IMR-90 (cell line): ENCODE results near the gene MDM1.

ENCODE experiments used
- CEBPB ChIP-seq: IDR thresholded peaks from 2 replicates; pipeline ENCODE4 v1.6.1; 2012; ENCODE audit warnings: low read depth, low read length, improper control_type of control experiment
- ELK1 ChIP-seq: fragments of 150-350 bp; IDR thresholded peaks from 2 replicates; pipeline ENCODE4 v1.6.1; 2016; ENCODE audit warnings: low read depth, mild to moderate bottlenecking, low read length, moderate library complexity, borderline replicate concordance
- MXI1 ChIP-seq: IDR thresholded peaks from 2 replicates; pipeline ENCODE4 v1.6.1; 2012; ENCODE audit warnings: low read depth, mild to moderate bottlenecking, low read length, moderate library complexity, borderline replicate concordance
- POLR2A ChIP-seq: IDR thresholded peaks from 2 replicates; pipeline ENCODE4 v1.6.1; 2012; ENCODE audit warnings: mild to moderate bottlenecking, low read depth, low read length
- TF ChIP-seq, protein P1 (sequence below): conservative IDR thresholded peaks from 2 replicates; pipeline ENCODE4 v1.5.1; 2012; ENCODE audit warnings: mild to moderate bottlenecking, low read depth, low read length, improper control_type of control experiment

GRCh38 chr12:68359674-68360073 lies 27.5 kb upstream of the MDM1 start:
- TF ChIP-seq, protein P1, sequence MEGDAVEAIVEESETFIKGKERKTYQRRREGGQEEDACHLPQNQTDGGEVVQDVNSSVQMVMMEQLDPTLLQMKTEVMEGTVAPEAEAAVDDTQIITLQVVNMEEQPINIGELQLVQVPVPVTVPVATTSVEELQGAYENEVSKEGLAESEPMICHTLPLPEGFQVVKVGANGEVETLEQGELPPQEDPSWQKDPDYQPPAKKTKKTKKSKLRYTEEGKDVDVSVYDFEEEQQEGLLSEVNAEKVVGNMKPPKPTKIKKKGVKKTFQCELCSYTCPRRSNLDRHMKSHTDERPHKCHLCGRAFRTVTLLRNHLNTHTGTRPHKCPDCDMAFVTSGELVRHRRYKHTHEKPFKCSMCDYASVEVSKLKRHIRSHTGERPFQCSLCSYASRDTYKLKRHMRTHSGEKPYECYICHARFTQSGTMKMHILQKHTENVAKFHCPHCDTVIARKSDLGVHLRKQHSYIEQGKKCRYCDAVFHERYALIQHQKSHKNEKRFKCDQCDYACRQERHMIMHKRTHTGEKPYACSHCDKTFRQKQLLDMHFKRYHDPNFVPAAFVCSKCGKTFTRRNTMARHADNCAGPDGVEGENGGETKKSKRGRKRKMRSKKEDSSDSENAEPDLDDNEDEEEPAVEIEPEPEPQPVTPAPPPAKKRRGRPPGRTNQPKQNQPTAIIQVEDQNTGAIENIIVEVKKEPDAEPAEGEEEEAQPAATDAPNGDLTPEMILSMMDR = no peak
- TF ChIP-seq POLR2A (no peak), ELK1 (no peak), CEBPB (no peak), MXI1 (no peak)
